SH-SY5Y (cell line): ENCODE data around the gene NOS3.
A peak's percentile ranks its signal among the peaks of the same experiment; 100 is the strongest.

ENCODE experiments used
- GATA2 ChIP-seq: IDR thresholded peaks from 2 replicates; pipeline ENCODE4 v1.6.1; 2011; ENCODE audit warnings: mild to moderate bottlenecking, low read depth, low read length
- GATA3 ChIP-seq: IDR thresholded peaks from 2 replicates; pipeline ENCODE4 v1.6.1; 2011; ENCODE audit warnings: low read depth, mild to moderate bottlenecking, low read length, moderate library complexity

Gene NOS3

GRCh38 chr7:150964593-150965111, 26.2 kb upstream of the NOS3 start:
- no peak for TF ChIP-seq GATA3
- TF ChIP-seq GATA2 = no peak

GRCh38 chr7:150965273-150965830, 25.5 kb upstream of the NOS3 start:
- no peak for TF ChIP-seq GATA2
- no peak for TF ChIP-seq GATA3

GRCh38 chr7:150966002-150966401, 24.8 kb upstream of the NOS3 start:
- TF ChIP-seq GATA2 = no peak
- TF ChIP-seq GATA3 = no peak

- no peak for TF ChIP-seq GATA3
- TF ChIP-seq GATA2 = peak; percentile 77
Measured at GRCh38 chr7:150967349-150967748, 23.5 kb upstream of the NOS3 start.

- no peak for TF ChIP-seq GATA3
- TF ChIP-seq GATA2 = no peak
Measured at GRCh38 chr7:150968056-150968733, 22.6 kb upstream of the NOS3 start.

- TF ChIP-seq GATA2 (no peak), GATA3 (no peak)
Measured at GRCh38 chr7:150968734-150969372, 22.0 kb upstream of the NOS3 start.

GRCh38 chr7:150969475-150969874, 21.3 kb upstream of the NOS3 start:
- TF ChIP-seq GATA2 (no peak), GATA3 (no peak)

GRCh38 chr7:150970424-150970823, 20.4 kb upstream of the NOS3 start:
- TF ChIP-seq GATA2 (no peak), GATA3 (no peak)

GRCh38 chr7:150971242-150972022, 19.4 kb upstream of the NOS3 start:
- TF ChIP-seq GATA2 (no peak), GATA3 (no peak)

- no peak for TF ChIP-seq GATA2
- no peak for TF ChIP-seq GATA3
Measured at GRCh38 chr7:150972023-150972468, 18.8 kb upstream of the NOS3 start.

GRCh38 chr7:150972741-150973140, 18.1 kb upstream of the NOS3 start:
- TF ChIP-seq GATA2 (no peak), GATA3 (no peak)

- TF ChIP-seq GATA2 (0 out of 2 replicates have a peak, but pooled peaks have one; percentile 13), GATA3 (no peak)
Measured at GRCh38 chr7:150973571-150974451, 17.0 kb upstream of the NOS3 start.

- TF ChIP-seq GATA2 (no peak), GATA3 (no peak)
Measured at GRCh38 chr7:150974468-150975391, 16.1 kb upstream of the NOS3 start.
